Measurements from ENCODE around the gene CACNA1F. TPM values are rescaled to one million over a fixed set of nuclear protein-coding genes. Genes with fewer than 3 reads are reported as not detected.

CACNA1F gene
- total RNA-seq, 2 donors from 2014 or later = 0.70 to 2.0 TPM

- no peak for ATAC-seq
- no peak for DNase-seq
- intact Hi-C loops (cut with DNase I, micrococcal nuclease) = no loop called here
Measured at GRCh38 chrX:49258749-49259124, 25.6 kb upstream of the CACNA1F start.

GRCh38 chrX:49257846-49258748 is 25.0 kb upstream of the CACNA1F start:
- no peak for DNase-seq
- no peak for ATAC-seq
- intact Hi-C loops (cut with DNase I, micrococcal nuclease) = no loop called here

- intact Hi-C loops (cut with DNase I, micrococcal nuclease) = no loop called here
- ATAC-seq (no peak), DNase-seq (no peak)
Measured at GRCh38 chrX:49257074-49257790, 24.1 kb upstream of the CACNA1F start.

GRCh38 chrX:49256268-49256995 is 23.3 kb upstream of the CACNA1F start:
- no peak for ATAC-seq

GRCh38 chrX:49254639-49255038 is 21.5 kb upstream of the CACNA1F start:
- ATAC-seq (no peak), DNase-seq (no peak)
- intact Hi-C loops (cut with DNase I, micrococcal nuclease) = no loop called here

More at GRCh38 chrX:49256268-49256995, 23.3 kb upstream of the CACNA1F start:
- intact Hi-C loops (cut with DNase I, micrococcal nuclease) = no loop called here
- DNase-seq = no peak

GRCh38 chrX:49251325-49251724 is 18.2 kb upstream of the CACNA1F start:
- intact Hi-C loops (cut with DNase I, micrococcal nuclease) = no loop called here
- no peak for DNase-seq
- ATAC-seq = no peak

GRCh38 chrX:49250578-49250977 is 17.4 kb upstream of the CACNA1F start:
- ATAC-seq (no peak), DNase-seq (no peak)
- intact Hi-C loops (cut with DNase I, micrococcal nuclease) = no loop called here

- intact Hi-C loops (cut with DNase I, micrococcal nuclease) = no loop called here
- ATAC-seq = no peak
- DNase-seq = no peak
Measured at GRCh38 chrX:49250066-49250465, 16.9 kb upstream of the CACNA1F start.

- DNase-seq (no peak), ATAC-seq (no peak)
- intact Hi-C loops (cut with DNase I, micrococcal nuclease) = no loop called here
Measured at GRCh38 chrX:49249616-49250015, 16.5 kb upstream of the CACNA1F start.

- ATAC-seq = no peak
- intact Hi-C loops (cut with DNase I, micrococcal nuclease) = no loop called here
- DNase-seq = no peak
Measured at GRCh38 chrX:49249071-49249470, 15.9 kb upstream of the CACNA1F start.

- ATAC-seq (no peak), DNase-seq (no peak)
- intact Hi-C loops (cut with DNase I, micrococcal nuclease) = no loop called here
Measured at GRCh38 chrX:49247916-49248811, 15.0 kb upstream of the CACNA1F start.

- no peak for DNase-seq
- ATAC-seq = no peak
- intact Hi-C loops (cut with DNase I, micrococcal nuclease) = no loop called here
Measured at GRCh38 chrX:49247346-49247745, 14.2 kb upstream of the CACNA1F start.

- intact Hi-C loops (cut with DNase I, micrococcal nuclease) = no loop called here
- ATAC-seq (no peak), DNase-seq (no peak)
Measured at GRCh38 chrX:49246541-49246940, 13.4 kb upstream of the CACNA1F start.

- no peak for DNase-seq
Measured at GRCh38 chrX:49244207-49244606, 11.1 kb upstream of the CACNA1F start.

GRCh38 chrX:49243166-49243565 is 10.0 kb upstream of the CACNA1F start:
- ATAC-seq (no peak), DNase-seq (no peak)
- intact Hi-C loops (cut with DNase I, micrococcal nuclease) = no loop called here

More at GRCh38 chrX:49244207-49244606, 11.1 kb upstream of the CACNA1F start:
- ATAC-seq = no peak
- intact Hi-C loops (cut with DNase I, micrococcal nuclease) = no loop called here

- intact Hi-C loops (cut with DNase I, micrococcal nuclease) = no loop called here
- no peak for ATAC-seq
Measured at GRCh38 chrX:49242545-49243066, 9.5 kb upstream of the CACNA1F start.

GRCh38 chrX:49238735-49239134 is 5.6 kb upstream of the CACNA1F start:
- ATAC-seq (no peak), DNase-seq (no peak)
- intact Hi-C loops (cut with DNase I, micrococcal nuclease) = no loop called here

More at GRCh38 chrX:49242545-49243066, 9.5 kb upstream of the CACNA1F start:
- no peak for DNase-seq

- DNase-seq (no peak), ATAC-seq (no peak)
- intact Hi-C loops (cut with DNase I, micrococcal nuclease) = no loop called here
Measured at GRCh38 chrX:49237060-49237459, 3.9 kb upstream of the CACNA1F start.
